ENCODE measurements around the gene EDN2.

EDN2 gene

GRCh38 chr1:41481109-41481775 lies 3.2 kb downstream of the EDN2 start:
- Histone ChIP-seq H3K9ac (ENCODE audit: low read length) (no peak overlapping the region), H3K4me3 (ENCODE audit: low read length) (no peak overlapping the region), H3K4me1 (ENCODE audit: low read length) (peaks cover 15% of the 10 kb centered on the region), H3K27ac (ENCODE audit: low read length) (no peak overlapping the region), H3K27me3 (replicated peaks; ENCODE audit: insufficient read depth, low read length) (no peaks in the 10 kb centered on the region), H3K79me2 (ENCODE audit: low read length) (no peaks in the 10 kb centered on the region), H4K20me1 (ENCODE audit: insufficient read depth, low read length) (no peaks in the 10 kb centered on the region), H3K9me3 (replicated peaks; ENCODE audit: insufficient read depth, low read length) (no peaks in the 10 kb centered on the region), H2AFZ (ENCODE audit: low read length) (no peak overlapping the region), H3K9me2 (replicated peaks; ENCODE audit: insufficient read depth, low read length) (no peaks in the 10 kb centered on the region), H3F3A (ENCODE audit: insufficient read depth, low read length) (no peaks in the 10 kb centered on the region), H3K36me3 (replicated peaks; ENCODE audit: insufficient read depth, low read length) (no peaks in the 10 kb centered on the region), H3K4me2 (ENCODE audit: low read depth, low read length) (no peak overlapping the region)
- no peak for DNase-seq
- no peak for TF ChIP-seq EZH2phosphoT487 (IDR thresholded peaks at IDR 0.05; ENCODE audit: low read length)
- TF ChIP-seq, protein P1, sequence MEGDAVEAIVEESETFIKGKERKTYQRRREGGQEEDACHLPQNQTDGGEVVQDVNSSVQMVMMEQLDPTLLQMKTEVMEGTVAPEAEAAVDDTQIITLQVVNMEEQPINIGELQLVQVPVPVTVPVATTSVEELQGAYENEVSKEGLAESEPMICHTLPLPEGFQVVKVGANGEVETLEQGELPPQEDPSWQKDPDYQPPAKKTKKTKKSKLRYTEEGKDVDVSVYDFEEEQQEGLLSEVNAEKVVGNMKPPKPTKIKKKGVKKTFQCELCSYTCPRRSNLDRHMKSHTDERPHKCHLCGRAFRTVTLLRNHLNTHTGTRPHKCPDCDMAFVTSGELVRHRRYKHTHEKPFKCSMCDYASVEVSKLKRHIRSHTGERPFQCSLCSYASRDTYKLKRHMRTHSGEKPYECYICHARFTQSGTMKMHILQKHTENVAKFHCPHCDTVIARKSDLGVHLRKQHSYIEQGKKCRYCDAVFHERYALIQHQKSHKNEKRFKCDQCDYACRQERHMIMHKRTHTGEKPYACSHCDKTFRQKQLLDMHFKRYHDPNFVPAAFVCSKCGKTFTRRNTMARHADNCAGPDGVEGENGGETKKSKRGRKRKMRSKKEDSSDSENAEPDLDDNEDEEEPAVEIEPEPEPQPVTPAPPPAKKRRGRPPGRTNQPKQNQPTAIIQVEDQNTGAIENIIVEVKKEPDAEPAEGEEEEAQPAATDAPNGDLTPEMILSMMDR (IDR thresholded peaks at IDR 0.05; ENCODE audit: low read length), result no peak

- no peaks in the 10 kb centered on the region for H3K9me2 ChIP-seq (replicated peaks; ENCODE audit: insufficient read depth, low read length)
- H3K27ac ChIP-seq (ENCODE audit: low read length), result no peak overlapping the region
- no peaks in the 10 kb centered on the region for H3K9me3 ChIP-seq (replicated peaks; ENCODE audit: insufficient read depth, low read length)
- H3K36me3 ChIP-seq (replicated peaks; ENCODE audit: insufficient read depth, low read length), result no peaks in the 10 kb centered on the region
- no peaks in the 10 kb centered on the region for H3F3A ChIP-seq (ENCODE audit: insufficient read depth, low read length)
- H4K20me1 ChIP-seq (ENCODE audit: insufficient read depth, low read length), result no peaks in the 10 kb centered on the region
- no peak overlapping the region for H2AFZ ChIP-seq (ENCODE audit: low read length)
- no peaks in the 10 kb centered on the region for H3K79me2 ChIP-seq (ENCODE audit: low read length)
- H3K4me1 ChIP-seq (ENCODE audit: low read length), result peaks cover 15% of the 10 kb centered on the region
- no peak overlapping the region for H3K4me2 ChIP-seq (ENCODE audit: low read depth, low read length)
- H3K4me3 ChIP-seq (ENCODE audit: low read length), result no peak overlapping the region
- no peak for DNase-seq
- no peaks in the 10 kb centered on the region for H3K27me3 ChIP-seq (replicated peaks; ENCODE audit: insufficient read depth, low read length)
- TF ChIP-seq EZH2 (optimal IDR thresholded peaks at IDR 0.05; ENCODE audit: low read depth, low read length) (no peak), EZH2phosphoT487 (IDR thresholded peaks at IDR 0.05; ENCODE audit: low read length) (no peak)
- TF ChIP-seq, protein P1 (IDR thresholded peaks at IDR 0.05; ENCODE audit: low read length), result no peak
- no peak overlapping the region for H3K9ac ChIP-seq (ENCODE audit: low read length)
Measured at GRCh38 chr1:41480204-41481108, 4.0 kb downstream of the EDN2 start.

- Histone ChIP-seq H3K79me2 (ENCODE audit: low read length) (no peaks in the 10 kb centered on the region), H3K27ac (ENCODE audit: low read length) (no peak overlapping the region), H3F3A (ENCODE audit: insufficient read depth, low read length) (no peaks in the 10 kb centered on the region), H3K9me2 (replicated peaks; ENCODE audit: insufficient read depth, low read length) (no peaks in the 10 kb centered on the region), H3K27me3 (replicated peaks; ENCODE audit: insufficient read depth, low read length) (no peaks in the 10 kb centered on the region), H2AFZ (ENCODE audit: low read length) (no peak overlapping the region), H3K9ac (ENCODE audit: low read length) (no peak overlapping the region), H3K4me3 (ENCODE audit: low read length) (no peak overlapping the region), H3K9me3 (replicated peaks; ENCODE audit: insufficient read depth, low read length) (no peaks in the 10 kb centered on the region), H3K4me2 (ENCODE audit: low read depth, low read length) (no peak overlapping the region), H3K36me3 (replicated peaks; ENCODE audit: insufficient read depth, low read length) (no peaks in the 10 kb centered on the region), H4K20me1 (ENCODE audit: insufficient read depth, low read length) (no peaks in the 10 kb centered on the region), H3K4me1 (ENCODE audit: low read length) (peaks cover 15% of the 10 kb centered on the region)
- no peak for DNase-seq
- TF ChIP-seq, protein P1 (IDR thresholded peaks at IDR 0.05; ENCODE audit: low read length), result no peak
- TF ChIP-seq EZH2 (optimal IDR thresholded peaks at IDR 0.05; ENCODE audit: low read depth, low read length) (no peak), EZH2phosphoT487 (IDR thresholded peaks at IDR 0.05; ENCODE audit: low read length) (no peak)
Measured at GRCh38 chr1:41479808-41480160, 4.7 kb downstream of the EDN2 start.
